ENCODE data around the gene LRRN2. TPM values are rescaled to one million over a fixed set of nuclear protein-coding genes. Genes with fewer than 3 reads are reported as not detected.

Gene LRRN2
- total and polyA plus RNA-seq, 2 of the 8 experiments (the other 6 are each of a cell fraction or from before 2014, with no cell fraction given) = 1.8 to 2.3 TPM

DNA sequence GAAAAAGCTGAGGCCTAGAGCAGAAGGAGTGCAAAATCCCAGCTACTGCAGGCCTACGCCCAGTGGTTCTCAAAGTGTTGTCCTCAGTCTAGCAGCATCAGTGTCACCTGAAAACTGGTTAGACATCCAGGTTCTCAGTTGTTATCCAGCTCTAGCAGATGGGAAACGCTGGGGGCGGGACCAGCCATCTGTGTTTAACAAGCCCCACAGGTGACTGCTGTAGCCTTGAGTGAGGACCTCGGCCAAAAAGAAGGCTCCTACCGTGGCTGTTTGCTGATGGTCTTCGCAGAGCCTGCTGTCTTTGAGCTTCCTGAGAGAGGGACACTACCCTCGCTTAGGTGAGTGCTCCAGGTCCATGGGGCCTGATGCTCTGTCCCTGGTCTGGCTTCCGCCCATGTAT is 69.7 kb downstream of the LRRN2 start:
- 85% methylated on average over 8 of the region's 8 CpGs; no CpG with 5 or more reads in 1 of the 2 experiments for WGBS, 2 experiments (ENCODE audit: extremely low coverage in 1 of 2, insufficient coverage in 1 of 2, insufficient read length in 1 of 2, insufficient replicate concordance in 2 of 2, low coverage in 1 of 2, low lambda C conversion rate in 2 of 2, missing lambda C conversion rate in 1 of 2)
- CTCF ChIA-PET (ENCODE audit: partially characterized antibody) = interaction anchor here (0.6 to 3.4 kb wide), 14 partner anchors 14 to 446 kb away, joined by 3 to 24 read pairs (median 4); no protein-coding TSS in a partner anchor
- H4K20me1 ChIP-seq (replicated peaks in 1 of 2; ENCODE audit: control insufficient read depth in 1 of 2, insufficient read depth in 2 of 2, low read length in 2 of 2) = no peaks in the 10 kb centered on the region

More for the DNA sequence above, 69.7 kb downstream of the LRRN2 start:
- Histone ChIP-seq H2AFZ (ENCODE audit: low read length) (no peak overlapping the region), H3K79me2 (ENCODE audit: control insufficient read depth in 1 of 2, insufficient read depth in 2 of 2, low read length in 2 of 2) (no peaks in the 10 kb centered on the region), H3K4me3 (ENCODE audit: extremely low read depth in 1 of 4, insufficient read depth in 2 of 4, low read depth in 3 of 4, low read length in 4 of 4) (no peak overlapping the region), H4K91ac (replicated peaks; ENCODE audit: insufficient read length, low read length) (no peak overlapping the region), H2BK15ac (ENCODE audit: low read length) (0 out of 2 replicates have a peak overlapping the region, but pooled peaks have one; percentile 61), H3K27me3 (replicated peaks in 1 of 4; ENCODE audit: control insufficient read depth in 3 of 4, extremely low read depth in 1 of 4, insufficient read depth in 3 of 4, low read length in 3 of 4) (no peaks in the 10 kb centered on the region; a peak in 1 of 7 replicates), H3K56ac (replicated peaks; ENCODE audit: insufficient read length, low read depth, low read length) (no peak overlapping the region), H3K14ac (ENCODE audit: insufficient read length) (no peak overlapping the region), H3K23me2 (ENCODE audit: low read depth, low read length) (no peaks in the 10 kb centered on the region), H3K36me3 (ENCODE audit: control insufficient read depth in 2 of 4, insufficient read depth in 4 of 4, low read length in 3 of 4) (no peaks in the 10 kb centered on the region), H3K9ac (replicated peaks in 1 of 4; ENCODE audit: extremely low read depth in 1 of 4, low read depth in 3 of 4, low read length in 3 of 4) (no peak overlapping the region), H3K4me1 (replicated peaks in 1 of 4; ENCODE audit: control insufficient read depth in 3 of 4, insufficient read depth in 4 of 4, low read length in 3 of 4) (peaks cover 0 to 4% (median 1%) of the 10 kb centered on the region in 4 experiments; a peak in 3 of 7 replicates), H3K27ac (ENCODE audit: low read depth, low read length) (no peak overlapping the region), H2AK5ac (ENCODE audit: low read depth, low read length) (no peak overlapping the region), H2BK120ac (replicated peaks; ENCODE audit: low read depth, low read length) (no peak overlapping the region), H3K23ac (ENCODE audit: insufficient read length) (no peak overlapping the region), H2BK20ac (ENCODE audit: low read length) (no peak overlapping the region), H2BK12ac (ENCODE audit: low read depth, low read length) (no peak overlapping the region; the same call in 1 of the 2 replicates), H2BK5ac (ENCODE audit: low read depth, low read length) (no peak overlapping the region), H3K4me2 (ENCODE audit: insufficient read depth in 1 of 2, low read depth in 2 of 2, low read length in 2 of 2) (no peak overlapping the region), H3K79me1 (ENCODE audit: low read depth, low read length) (no peaks in the 10 kb centered on the region), H3K9me3 (ENCODE audit: insufficient read depth in 2 of 2, low read depth in 1 of 2, low read length in 1 of 2) (no peaks in the 10 kb centered on the region), H4K8ac (ENCODE audit: extremely low read depth, insufficient read depth, low read length) (no peak overlapping the region), H3K4ac (replicated peaks; ENCODE audit: insufficient read length, low read depth, low read length) (no peak overlapping the region), H3K18ac (ENCODE audit: extremely low read depth, low read length) (no peak overlapping the region), H4K5ac (ENCODE audit: insufficient read length, low read depth, low read length) (no peak overlapping the region)
- FAIRE-seq (no peak), DNase-seq (ENCODE audit: low read depth in 1 of 2, low spot score in 2 of 2) (no peak)
- TF ChIP-seq SP1 (IDR thresholded peaks at IDR 0.05; ENCODE audit: low read depth, low read length) (no peak), BACH1 (IDR thresholded peaks at IDR 0.05; ENCODE audit: low read length) (no peak), KDM5A (IDR thresholded peaks at IDR 0.05; ENCODE audit: low read length) (no peak), JUN (IDR thresholded peaks at IDR 0.05; ENCODE audit: low read depth, low read length) (no peak), SIX5 (IDR thresholded peaks at IDR 0.05; ENCODE audit: low read depth, low read length) (no peak), GTF2F1 (IDR thresholded peaks at IDR 0.05; ENCODE audit: borderline replicate concordance, low read depth, low read length) (no peak), POLR2AphosphoS5 (IDR thresholded peaks at IDR 0.05; ENCODE audit: low read depth, low read length) (no peak), RFX5 (IDR thresholded peaks at IDR 0.05; ENCODE audit: borderline replicate concordance, low read depth, low read length) (no peak), TAF1 (IDR thresholded peaks at IDR 0.05; ENCODE audit: low read depth, low read length) (no peak), FOSL1 (IDR thresholded peaks at IDR 0.05; ENCODE audit: insufficient read depth, low read depth, low read length) (no peak)
- TF ChIP-seq, protein P1, sequence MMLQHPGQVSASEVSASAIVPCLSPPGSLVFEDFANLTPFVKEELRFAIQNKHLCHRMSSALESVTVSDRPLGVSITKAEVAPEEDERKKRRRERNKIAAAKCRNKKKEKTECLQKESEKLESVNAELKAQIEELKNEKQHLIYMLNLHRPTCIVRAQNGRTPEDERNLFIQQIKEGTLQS (IDR thresholded peaks at IDR 0.05; ENCODE audit: insufficient read depth, low read depth, low read length) = no peak
- POLR2A ChIA-PET (ENCODE audit: partially characterized antibody) = no interaction called here
